ENCODE measurements around the gene IL17RC.

IL17RC gene

GRCh38 chr3:9915254-9916141, 1.4 kb upstream of the IL17RC start:
- no peaks in the 10 kb centered on the region for H3F3A ChIP-seq (ENCODE audit: control insufficient read depth, insufficient read depth)
- peaks cover 39% of the 10 kb centered on the region for H3K27me3 ChIP-seq (ENCODE audit: control insufficient read depth, low read length)
- no peaks in the 10 kb centered on the region for H3K9me2 ChIP-seq (replicated peaks; ENCODE audit: control insufficient read depth, low read length)
- peak overlapping the region; percentile 49 for H3K4me3 ChIP-seq (ENCODE audit: low read length)
- no peaks in the 10 kb centered on the region for H3K36me3 ChIP-seq (ENCODE audit: control insufficient read depth, low read length)
- TF ChIP-seq, protein P1, sequence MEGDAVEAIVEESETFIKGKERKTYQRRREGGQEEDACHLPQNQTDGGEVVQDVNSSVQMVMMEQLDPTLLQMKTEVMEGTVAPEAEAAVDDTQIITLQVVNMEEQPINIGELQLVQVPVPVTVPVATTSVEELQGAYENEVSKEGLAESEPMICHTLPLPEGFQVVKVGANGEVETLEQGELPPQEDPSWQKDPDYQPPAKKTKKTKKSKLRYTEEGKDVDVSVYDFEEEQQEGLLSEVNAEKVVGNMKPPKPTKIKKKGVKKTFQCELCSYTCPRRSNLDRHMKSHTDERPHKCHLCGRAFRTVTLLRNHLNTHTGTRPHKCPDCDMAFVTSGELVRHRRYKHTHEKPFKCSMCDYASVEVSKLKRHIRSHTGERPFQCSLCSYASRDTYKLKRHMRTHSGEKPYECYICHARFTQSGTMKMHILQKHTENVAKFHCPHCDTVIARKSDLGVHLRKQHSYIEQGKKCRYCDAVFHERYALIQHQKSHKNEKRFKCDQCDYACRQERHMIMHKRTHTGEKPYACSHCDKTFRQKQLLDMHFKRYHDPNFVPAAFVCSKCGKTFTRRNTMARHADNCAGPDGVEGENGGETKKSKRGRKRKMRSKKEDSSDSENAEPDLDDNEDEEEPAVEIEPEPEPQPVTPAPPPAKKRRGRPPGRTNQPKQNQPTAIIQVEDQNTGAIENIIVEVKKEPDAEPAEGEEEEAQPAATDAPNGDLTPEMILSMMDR (IDR thresholded peaks at IDR 0.05; ENCODE audit: low read depth, low read length, poor library complexity, severe bottlenecking) = no peak
- peak; percentile 88; the same call in 1 of the 2 replicates for TF ChIP-seq EZH2phosphoT487 (IDR thresholded peaks at IDR 0.05; ENCODE audit: borderline replicate concordance, low read length)
- peak overlapping the region; percentile 58 for H3K4me2 ChIP-seq (ENCODE audit: low read length)
- no peak overlapping the region for H3K27ac ChIP-seq (ENCODE audit: low read depth, low read length)
- H4K20me1 ChIP-seq (ENCODE audit: control insufficient read depth, insufficient read depth, low read depth, low read length) = no peaks in the 10 kb centered on the region
- H3K9me3 ChIP-seq (ENCODE audit: control insufficient read depth, insufficient read depth, low read length) = no peaks in the 10 kb centered on the region
- peaks cover 12% of the 10 kb centered on the region for H3K4me1 ChIP-seq (ENCODE audit: control insufficient read depth, low read length)
- no peaks in the 10 kb centered on the region for H3K79me2 ChIP-seq (ENCODE audit: control insufficient read depth, low read length)

DNA sequence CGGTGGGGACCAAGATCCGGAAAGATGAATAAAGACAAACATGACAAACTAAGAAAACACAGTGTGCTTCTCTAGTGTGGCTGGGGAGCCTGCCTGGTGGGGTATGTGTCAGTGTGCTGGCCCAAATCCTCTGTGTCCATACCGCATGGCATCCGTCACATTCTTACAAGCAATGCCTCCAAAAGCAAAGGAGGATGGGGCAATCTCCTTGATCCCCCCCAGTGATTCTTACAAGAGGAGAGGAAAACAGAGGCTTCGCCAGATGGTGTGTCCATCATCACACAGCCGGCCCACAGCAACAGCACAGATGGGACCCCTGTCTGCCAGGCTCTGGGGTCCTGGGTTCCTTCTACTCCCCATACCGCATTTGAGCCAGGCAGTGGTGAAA, 558 bp upstream of the IL17RC start:
- H3K4me1 ChIP-seq (ENCODE audit: control insufficient read depth, low read length) = peaks cover 12% of the 10 kb centered on the region
- TF ChIP-seq EZH2phosphoT487 (IDR thresholded peaks at IDR 0.05; ENCODE audit: borderline replicate concordance, low read length) = no peak
- TF ChIP-seq, protein P1 (IDR thresholded peaks at IDR 0.05; ENCODE audit: low read depth, low read length, poor library complexity, severe bottlenecking) = no peak
- no peak overlapping the region for H3K27ac ChIP-seq (ENCODE audit: low read depth, low read length)
- H3K27me3 ChIP-seq (ENCODE audit: control insufficient read depth, low read length) = peaks cover 39% of the 10 kb centered on the region
- no peaks in the 10 kb centered on the region for H3K9me3 ChIP-seq (ENCODE audit: control insufficient read depth, insufficient read depth, low read length)
- no peaks in the 10 kb centered on the region for H3K79me2 ChIP-seq (ENCODE audit: control insufficient read depth, low read length)
- H3K9me2 ChIP-seq (replicated peaks; ENCODE audit: control insufficient read depth, low read length) = no peaks in the 10 kb centered on the region
- no peaks in the 10 kb centered on the region for H3K36me3 ChIP-seq (ENCODE audit: control insufficient read depth, low read length)
- H3K4me2 ChIP-seq (ENCODE audit: low read length) = no peak overlapping the region
- no peaks in the 10 kb centered on the region for H4K20me1 ChIP-seq (ENCODE audit: control insufficient read depth, insufficient read depth, low read depth, low read length)
- H3F3A ChIP-seq (ENCODE audit: control insufficient read depth, insufficient read depth) = no peaks in the 10 kb centered on the region
- H3K4me3 ChIP-seq (ENCODE audit: low read length) = no peak overlapping the region

DNA sequence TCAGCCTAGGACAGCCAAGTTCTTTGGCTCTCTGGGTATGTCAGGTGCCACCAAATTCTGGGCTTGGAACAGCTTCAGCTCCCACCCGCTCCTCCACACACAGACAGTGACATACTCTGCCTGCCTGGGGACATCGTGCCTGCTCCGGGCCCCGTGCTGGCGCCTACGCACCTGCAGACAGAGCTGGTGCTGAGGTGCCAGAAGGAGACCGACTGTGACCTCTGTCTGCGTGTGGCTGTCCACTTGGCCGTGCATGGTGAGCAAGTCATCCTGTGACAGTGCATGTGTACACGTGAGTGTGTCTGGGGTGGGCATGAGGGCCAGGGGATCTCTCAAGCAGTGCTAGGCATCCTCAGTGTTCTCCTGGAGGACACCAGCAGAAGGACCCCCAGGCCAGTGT, 922 bp downstream of the IL17RC start:
- Histone ChIP-seq H3K79me2 (ENCODE audit: control insufficient read depth, low read length) (no peaks in the 10 kb centered on the region), H3K9me2 (replicated peaks; ENCODE audit: control insufficient read depth, low read length) (no peaks in the 10 kb centered on the region), H3K36me3 (ENCODE audit: control insufficient read depth, low read length) (no peaks in the 10 kb centered on the region), H3K4me2 (ENCODE audit: low read length) (no peak overlapping the region), H3K27me3 (ENCODE audit: control insufficient read depth, low read length) (peaks cover 34% of the 10 kb centered on the region), H4K20me1 (ENCODE audit: control insufficient read depth, insufficient read depth, low read depth, low read length) (no peaks in the 10 kb centered on the region), H3K4me1 (ENCODE audit: control insufficient read depth, low read length) (peaks cover 12% of the 10 kb centered on the region), H3F3A (ENCODE audit: control insufficient read depth, insufficient read depth) (no peaks in the 10 kb centered on the region), H3K27ac (ENCODE audit: low read depth, low read length) (no peak overlapping the region), H3K9me3 (ENCODE audit: control insufficient read depth, insufficient read depth, low read length) (no peaks in the 10 kb centered on the region), H3K4me3 (ENCODE audit: low read length) (no peak overlapping the region)
- no peak for TF ChIP-seq EZH2phosphoT487 (IDR thresholded peaks at IDR 0.05; ENCODE audit: borderline replicate concordance, low read length)
- TF ChIP-seq, protein P1 (IDR thresholded peaks at IDR 0.05; ENCODE audit: low read depth, low read length, poor library complexity, severe bottlenecking) = no peak
